Gastroesophageal sphincter (tissue), 2 donors: ENCODE data around the gene LYSMD1.

Experiments
- POLR2A ChIP-seq, 2 donors: fragments of 450-650 bp; IDR thresholded peaks; one replicate each; pipeline ENCODE4 v1.6.1; 2017; ENCODE audit warnings: antibody characterized with exemption in 2 of 2, mild to moderate bottlenecking in 2 of 2, moderate library complexity in 1 of 2
- POLR2AphosphoS5 ChIP-seq: sonication (generic); formaldehyde crosslinking; IDR thresholded peaks from one replicate; pipeline ENCODE4 v1.6.1; 2017; ENCODE audit warnings: antibody characterized with exemption

GRCh38 chr1:151147132-151147503 lies 18.6 kb downstream of the LYSMD1 start:
- TF ChIP-seq POLR2AphosphoS5 (no peak), POLR2A (IDR thresholded peaks at IDR 0.05) (no peak)
